Omental fat pad (tissue), 4 donors: ENCODE measurements around the gene OAF. TPM values are rescaled to one million over a fixed set of nuclear protein-coding genes. Genes with fewer than 3 reads are reported as not detected.
A peak's percentile ranks its signal among the peaks of the same experiment; 100 is the strongest.

Source experiments
- ATAC-seq: fragments of 150-250 bp; one replicate; pipeline ENCODE4 v1.9.1; 2016; ENCODE audit warnings: mild to moderate bottlenecking, moderate library complexity; ENCODE audit not compliant: low FRiP score
- DNase-seq: peaks from one replicate; pipeline ENCODE4 v3.0.0-alpha.2; 2019; ENCODE audit warnings: low spot score
- CTCF ChIP-seq, 3 donors: fragments of 450-650 bp; IDR thresholded peaks; one replicate each; pipeline ENCODE4 v1.5.1; 2016 to 2017; ENCODE audit warnings: antibody characterized with exemption in 3 of 3, mild to moderate bottlenecking in 3 of 3, moderate library complexity in 2 of 3
- total RNA-seq, 4 donors: library from RNA; depleted of rRNA; stranded (reverse); fragments of >200 nt; gene quantifications; one replicate each; pipeline ENCODE4 v1.1.0, GENCODE V29; 2016

OAF gene
- total RNA-seq, 4 donors from 2014 or later: 32.3 to 97.4 (median 67.0) TPM

- no peak for ATAC-seq
- no peak for DNase-seq
- TF ChIP-seq CTCF (IDR thresholded peaks at IDR 0.05): no peak
These were observed 5.2 kb upstream of the OAF start for GRCh38 chr11:120205596-120206161.

GRCh38 chr11:120207512-120207911, 3.3 kb upstream of the OAF start:
- DNase-seq (no peak), ATAC-seq (no peak)
- TF ChIP-seq CTCF (IDR thresholded peaks at IDR 0.05): no peak

- no peak for TF ChIP-seq CTCF (IDR thresholded peaks at IDR 0.05)
- DNase-seq (no peak), ATAC-seq (no peak)
These were observed 2.8 kb upstream of the OAF start for GRCh38 chr11:120208001-120208441.

GRCh38 chr11:120208777-120209176, 2.1 kb upstream of the OAF start:
- DNase-seq (peak; percentile 42), ATAC-seq (peak; percentile 64)
- no peak for TF ChIP-seq CTCF (IDR thresholded peaks at IDR 0.05)

GRCh38 chr11:120209746-120210625, 846 bp upstream of the OAF start:
- DNase-seq (no peak), ATAC-seq (no peak)
- TF ChIP-seq CTCF (IDR thresholded peaks at IDR 0.05): no peak

GRCh38 chr11:120211522-120212258, 858 bp downstream of the OAF start:
- TF ChIP-seq CTCF (IDR thresholded peaks at IDR 0.05): no peak
- ATAC-seq (no peak), DNase-seq (no peak)
